Prostate gland (tissue), 2 donors: ENCODE data around the gene AKAP12. TPM values are rescaled to one million over a fixed set of nuclear protein-coding genes. Genes with fewer than 3 reads are reported as not detected.

Experiments used
- DNase-seq: peaks from one replicate; pipeline ENCODE4 v3.0.0-alpha.2; 2019; ENCODE audit warnings: low spot score
- H3K27ac ChIP-seq, 2 donors: fragments of 200-600 bp; sonication (generic); 2 replicates each; pipeline ENCODE4 v1.5.1; 2017 to 2019
- H3K27me3 ChIP-seq: fragments of 200-600 bp; sonication (generic); replicated peaks from 2 replicates; pipeline ENCODE4 v1.5.1; 2019; ENCODE audit not compliant: insufficient read depth
- H3K36me3 ChIP-seq, 2 donors: fragments of 200-600 bp; sonication (generic); 1 replicate in 1 of 2; 2 replicates in 1 of 2; pipeline versions ENCODE4 v1.5.1 to v1.8.1; 2017 to 2019
- H3K4me1 ChIP-seq: fragments of 200-600 bp; sonication (generic); replicated peaks from 2 replicates; pipeline ENCODE4 v1.5.1; 2019
- H3K4me3 ChIP-seq, 2 donors: fragments of 200-600 bp; sonication (generic); 2 replicates each; pipeline ENCODE4 v1.5.1; 2017 to 2019
- H3K9me3 ChIP-seq: fragments of 200-600 bp; sonication (generic); 2 replicates; pipeline ENCODE4 v1.5.1; 2017
- CTCF ChIP-seq, 4 experiments: fragments of 200-600 bp in 2 of 4; fragments of 450-650 bp in 2 of 4; sonication (generic) in 2 of 4; IDR thresholded peaks; 1 replicate in 3 of 4; 2 replicates in 1 of 4; pipeline ENCODE4 v1.5.1; 2016 to 2019; ENCODE audit warnings: antibody characterized with exemption in 4 of 4, mild to moderate bottlenecking in 2 of 4, moderate library complexity in 2 of 4
- POLR2A ChIP-seq: fragments of 450-650 bp; IDR thresholded peaks from one replicate; pipeline ENCODE4 v1.6.1; 2016; ENCODE audit warnings: antibody characterized with exemption, mild to moderate bottlenecking
- POLR2AphosphoS5 ChIP-seq: sonication (generic); formaldehyde crosslinking; IDR thresholded peaks from one replicate; pipeline ENCODE4 v1.6.1; 2017; ENCODE audit warnings: antibody characterized with exemption
- WGBS: methylation state at CpG from one replicate; pipeline ENCODE4 v1.1.5; 2018; 5-methylcytosine and 5-hydroxymethylcytosine counted together
- intact Hi-C: fragments of 100-400 bp; cut with DNase I; formaldehyde crosslinking; loops from one replicate; pipeline ENCODE4 v1.14.2; 2022
- total RNA-seq, 2 donors: library from RNA; depleted of rRNA; stranded (reverse); fragments of >200 nt; gene quantifications; one replicate each; pipeline ENCODE4 v1.1.0, GENCODE V29; 2016

Gene AKAP12
- total RNA-seq, 2 donors from 2014 or later = 29.4 to 159 TPM

GRCh38 chr6:151294561-151295101 is 54.9 kb downstream of the AKAP12 start:
- intact Hi-C loops = loop anchor here (10.0 kb wide), 1 partner anchor 50 kb away; no protein-coding TSS in a partner anchor
- Histone ChIP-seq H3K4me3 (no peak overlapping the region), H3K36me3 (no peaks in the 10 kb centered on the region), H3K27ac (no peak overlapping the region), H3K4me1 (no peaks in the 10 kb centered on the region), H3K27me3 (no peaks in the 10 kb centered on the region), H3K9me3 (no peaks in the 10 kb centered on the region)
- DNase-seq = no peak
- WGBS = 54% methylated on average over 6 of the region's 6 CpGs
- TF ChIP-seq CTCF (IDR thresholded peaks at IDR 0.05) = no peak
- TF ChIP-seq POLR2AphosphoS5 = no peak
- no peak for TF ChIP-seq POLR2A

GRCh38 chr6:151297886-151298285 is 58.1 kb downstream of the AKAP12 start:
- intact Hi-C loops = loop anchor here (10.0 kb wide), 1 partner anchor 53 kb away; no protein-coding TSS in a partner anchor
- no peak for TF ChIP-seq POLR2A
- no peak for TF ChIP-seq CTCF (IDR thresholded peaks at IDR 0.05)
- TF ChIP-seq POLR2AphosphoS5 = no peak
- Histone ChIP-seq H3K36me3 (no peaks in the 10 kb centered on the region), H3K4me1 (no peaks in the 10 kb centered on the region), H3K9me3 (no peaks in the 10 kb centered on the region), H3K27me3 (no peaks in the 10 kb centered on the region), H3K4me3 (no peak overlapping the region), H3K27ac (no peak overlapping the region)
- DNase-seq = no peak
- 74% methylated on average over 6 of the region's 6 CpGs for WGBS

DNA sequence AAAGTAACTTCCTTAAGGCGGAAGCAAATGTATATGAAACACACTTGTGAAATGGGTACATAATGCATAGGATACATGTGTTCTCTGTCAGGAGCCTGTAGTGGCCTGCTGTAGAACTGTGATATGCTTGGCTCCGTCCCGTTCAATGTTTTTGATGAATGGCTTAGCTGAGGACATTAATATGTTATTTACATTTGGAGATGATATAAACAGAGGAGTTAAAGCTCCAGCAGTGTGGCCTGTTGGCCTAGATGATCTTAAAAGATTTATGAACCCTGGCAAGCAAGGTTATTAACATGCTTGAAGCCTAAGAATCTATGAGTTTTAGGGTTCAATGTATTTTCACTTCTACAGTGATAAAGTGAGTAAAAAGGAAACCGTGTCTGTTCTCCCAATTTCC is 59.2 kb downstream of the AKAP12 start:
- 61% methylated on average over 4 of the region's 4 CpGs for WGBS
- Histone ChIP-seq H3K4me1 (no peaks in the 10 kb centered on the region), H3K27me3 (no peaks in the 10 kb centered on the region), H3K4me3 (no peak overlapping the region), H3K36me3 (no peaks in the 10 kb centered on the region), H3K9me3 (no peaks in the 10 kb centered on the region), H3K27ac (no peak overlapping the region)
- no peak for DNase-seq
- TF ChIP-seq POLR2AphosphoS5 (no peak), POLR2A (no peak), CTCF (IDR thresholded peaks at IDR 0.05) (no peak)
- intact Hi-C loops = loop anchor here (10.0 kb wide), 1 partner anchor 54 kb away; no protein-coding TSS in a partner anchor

GRCh38 chr6:151300267-151300991 is 60.7 kb downstream of the AKAP12 start:
- Histone ChIP-seq H3K36me3 (no peaks in the 10 kb centered on the region), H3K27ac (no peak overlapping the region), H3K9me3 (no peaks in the 10 kb centered on the region), H3K4me3 (no peak overlapping the region), H3K27me3 (no peaks in the 10 kb centered on the region), H3K4me1 (no peaks in the 10 kb centered on the region)
- intact Hi-C loops = no loop called here
- TF ChIP-seq CTCF (IDR thresholded peaks at IDR 0.05) (no peak), POLR2A (no peak), POLR2AphosphoS5 (no peak)
- WGBS = 77% methylated on average over 8 of the region's 8 CpGs
- no peak for DNase-seq

DNA sequence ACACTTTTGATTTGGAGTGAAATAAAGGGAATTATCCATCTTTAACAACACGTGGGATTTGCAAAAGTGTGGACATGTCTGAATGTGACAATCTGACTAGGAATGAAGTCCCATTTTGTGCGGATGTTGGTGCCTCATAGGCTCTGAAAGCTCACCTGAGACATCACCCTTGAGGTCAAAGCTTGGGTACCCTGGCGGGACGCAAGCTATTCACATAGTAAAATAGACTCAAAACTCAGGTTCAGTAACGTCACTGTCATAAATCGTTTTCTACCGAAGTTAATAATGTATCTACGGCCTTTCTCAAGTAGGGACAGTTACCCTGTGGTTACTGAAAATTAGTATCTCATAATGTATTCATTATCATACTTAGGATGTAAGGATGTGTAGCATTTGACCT is 61.8 kb downstream of the AKAP12 start:
- Histone ChIP-seq H3K27me3 (no peaks in the 10 kb centered on the region), H3K4me1 (no peaks in the 10 kb centered on the region), H3K9me3 (no peaks in the 10 kb centered on the region), H3K27ac (no peak overlapping the region), H3K4me3 (no peak overlapping the region), H3K36me3 (no peaks in the 10 kb centered on the region)
- WGBS = 77% methylated on average over 8 of the region's 8 CpGs
- TF ChIP-seq CTCF (IDR thresholded peaks at IDR 0.05) = no peak
- no peak for TF ChIP-seq POLR2A
- no peak for TF ChIP-seq POLR2AphosphoS5
- no peak for DNase-seq
- intact Hi-C loops = no loop called here
